OCI-LY1 (cell line): ENCODE results near the gene KHDRBS2.

Experiments used
- CTCF ChIP-seq: fragments of 200-600 bp; sonication (generic), shearing (Covaris generic); IDR thresholded peaks from 2 replicates; pipeline ENCODE4 v1.5.1; 2017; ENCODE audit warnings: mild to moderate bottlenecking, antibody characterized with exemption, low read length, moderate library complexity, mixed read lengths
- EZH2 ChIP-seq: fragments of 200-600 bp; sonication (generic), shearing (Covaris generic); IDR thresholded peaks from 2 replicates; pipeline ENCODE4 v1.8.0; 2017; ENCODE audit warnings: borderline replicate concordance, mixed run types, mild to moderate bottlenecking, antibody characterized with exemption, low read length, moderate library complexity, mixed read lengths

GRCh38 chr6:61755739-61756138 is 530.3 kb downstream of the KHDRBS2 start:
- no peak for TF ChIP-seq CTCF
- no peak for TF ChIP-seq EZH2
